ENCODE results near the gene NID1. TPM values are rescaled to one million over a fixed set of nuclear protein-coding genes. Genes with fewer than 3 reads are reported as not detected.
A peak's percentile ranks its signal among the peaks of the same experiment; 100 is the strongest.

NID1 gene
- total RNA-seq, result 87.0 and 102 TPM in 2 replicates
- polyA plus RNA-seq, result 87.8 and 109 TPM in 2 replicates
- 84.1 and 87.7 TPM in 2 replicates for polyA plus RNA-seq (2011; cell fraction: cytosol; rRNA removed)
- polyA plus RNA-seq (2011; cell fraction: nucleus; rRNA removed), result 75.6 and 82.9 TPM in 2 replicates
- polyA plus RNA-seq (2012), result 63.2 and 88.4 TPM in 2 replicates
- 129 and 153 TPM in 2 replicates for polyA minus RNA-seq
- polyA minus RNA-seq (2011; cell fraction: cytosol; rRNA and poly(A)+ RNA removed), result not detected
- 49.7 and 57.7 TPM in 2 replicates for polyA minus RNA-seq (2011; cell fraction: nucleus; rRNA and poly(A)+ RNA removed)
- Bru-seq, nascent RNA, result percentile 66 among the genes with signal in this experiment
- percentile 81 among the genes with signal in this experiment for BruChase-seq, experiment 1, labeled RNA remaining after a 6-hour chase
- BruChase-seq, experiment 2, labeled RNA remaining after a 2-hour chase, result percentile 70 among the genes with signal in this experiment
- long read RNA-seq, full-length matches to known transcripts, result 64 of 124 reads
- long read RNA-seq, partial matches to known transcripts, result 18 of 124 reads
- long read RNA-seq, other reads (novel, unspliced or antisense), result 42 of 124 reads

GRCh38 chr1:236064674-236065508 is at the start of gene NID1:
Gene NID1 (minus strand): TSS chr1:236065090. CDS start chr1:236065079, 11 bp downstream.
- Histone ChIP-seq H3K4me3 (replicated peaks in 1 of 3; ENCODE audit: insufficient read depth in 1 of 3, low read depth in 1 of 3, low read length in 3 of 3) (peak within 1 kb of the TSS; percentile 75 to 89 (median 89)), H3K4me2 (ENCODE audit: insufficient read depth, low read length) (peak within 1 kb of the TSS; percentile 64), H3K4me1 (ENCODE audit: control insufficient read depth, extremely low read depth, insufficient read depth, low read length) (peaks cover 8% of the 10 kb centered on the region), H3K36me3 (ENCODE audit: control insufficient read depth in 2 of 2, extremely low read depth in 1 of 2, insufficient read depth in 2 of 2, low read length in 2 of 2) (no peaks in the 10 kb centered on the region), H3K27me3 (ENCODE audit: control insufficient read depth in 2 of 2, insufficient read depth in 2 of 2, low read length in 2 of 2) (no peaks in the 10 kb centered on the region), H4K20me1 (replicated peaks; ENCODE audit: control insufficient read depth, extremely low read depth, insufficient read depth, low read length) (no peaks in the 10 kb centered on the region), H2AFZ (ENCODE audit: low read depth, low read length) (peak within 1 kb of the TSS; percentile 96), H3K9me3 (replicated peaks; ENCODE audit: control insufficient read depth, insufficient read depth, low read length) (no peaks in the 10 kb centered on the region), H3K9me1 (replicated peaks; ENCODE audit: control insufficient read depth, extremely low read depth, insufficient read depth, low read length) (no peaks in the 10 kb centered on the region), H3K79me2 (ENCODE audit: control insufficient read depth, insufficient read depth, low read length) (peaks cover 4% of the 10 kb centered on the region), H3K9ac (replicated peaks; ENCODE audit: extremely low read depth, insufficient read depth, low read length) (peak within 1 kb of the TSS; percentile 75), H3K27ac (ENCODE audit: insufficient read depth, low read depth, low read length) (peak within 1 kb of the TSS; percentile 55)
- intact Hi-C loops (cut with micrococcal nuclease), result loop anchor here (1.0 to 10.0 kb wide), 8 partner anchors 21 to 560 kb away; partner anchors contain the start of genes B3GALNT2 and HEATR1
- BruUV-seq (replicated peaks), result TSS peak; percentile 36
- FAIRE-seq (no peak), DNase-seq (ENCODE audit: low read depth, low spot score) (peak; percentile 75)
- ChIA-PET POLR2A (no interaction called here), CTCF (interaction anchor here (0.7 to 3.5 kb wide), 6 partner anchors 24 to 200 kb away, joined by 3 to 24 read pairs (median 3); no protein-coding TSS in a partner anchor)
- dilution Hi-C loops (cut with MboI; ENCODE audit: extremely low pct_ligation_motif_present, low sequenced_read_pairs), result no loop called here
- no peak for TF ChIP-seq GATA2 (IDR thresholded peaks at IDR 0.05; ENCODE audit: insufficient read depth, insufficient read length, low read depth, low read length)
- no peak for TF ChIP-seq JUN (IDR thresholded peaks at IDR 0.05; ENCODE audit: borderline replicate concordance, insufficient read depth, insufficient read length, low read depth)
- peak; percentile 19 for TF ChIP-seq POLR2AphosphoS5 (IDR thresholded peaks at IDR 0.05; ENCODE audit: insufficient read depth, low read depth, low read length)
- TF ChIP-seq MYC (IDR thresholded peaks at IDR 0.05; ENCODE audit: low read depth, low read length), result no peak
- TF ChIP-seq FOS (IDR thresholded peaks at IDR 0.05; ENCODE audit: borderline replicate concordance, insufficient read depth, low read length), result no peak
- peak in 1 of 2 donors; percentile 52 for TF ChIP-seq CTCF (IDR thresholded peaks at IDR 0.05; ENCODE audit: extremely low read depth in 1 of 2, insufficient read depth in 1 of 2, low read depth in 1 of 2, low read length in 2 of 2)
- no peak for TF ChIP-seq MAX (IDR thresholded peaks at IDR 0.05; ENCODE audit: insufficient read depth, insufficient read length)
- TF ChIP-seq POLR2A (IDR thresholded peaks at IDR 0.05; ENCODE audit: low read depth, low read length), result peak; percentile 27
- peak; percentile 17 for TF ChIP-seq EZH2 (IDR thresholded peaks at IDR 0.05; ENCODE audit: borderline replicate concordance, low read depth, low read length, severe bottlenecking)

Data from endothelial cell of umbilical vein (primary cell).